Gastrocnemius medialis (tissue), 4 donors: ENCODE data around the gene CBL. TPM values are rescaled to one million over a fixed set of nuclear protein-coding genes. Genes with fewer than 3 reads are reported as not detected.

Experiments
- ATAC-seq, 2 donors: fragments of 150-250 bp; one replicate each; pipeline ENCODE4 v1.9.1; 2016
- DNase-seq, 2 donors: peaks; one replicate each; pipeline ENCODE4 v3.0.0-alpha.2; 2019
- H3K27ac ChIP-seq, 4 donors: fragments of 200-600 bp; sonication (generic); 1 replicate in 1 of 4; 2 replicates in 3 of 4; pipeline ENCODE4 v1.5.1; 2016 to 2018; ENCODE audit warnings: mild to moderate bottlenecking in 2 of 4, moderate library complexity in 1 of 4
- H3K27me3 ChIP-seq, 3 donors: fragments of 200-600 bp; sonication (generic) in 2 of 3; 1 replicate in 1 of 3; 2 replicates in 2 of 3; pipeline versions ENCODE4 v1.5.1 to v1.6.0; 2016 to 2019; ENCODE audit warnings: mild to moderate bottlenecking in 1 of 3, moderate library complexity in 1 of 3
- H3K36me3 ChIP-seq, 2 donors: fragments of 200-600 bp; sonication (generic) in 1 of 2; one replicate each; pipeline ENCODE4 v1.5.1; 2017 to 2018
- H3K4me1 ChIP-seq, 2 donors: fragments of 200-600 bp; sonication (generic) in 1 of 2; one replicate each; pipeline ENCODE4 v1.5.1; 2016 to 2017; ENCODE audit warnings: mild to moderate bottlenecking in 2 of 2
- H3K4me3 ChIP-seq, 4 donors: fragments of 200-600 bp; sonication (generic) in 3 of 4; 1 replicate in 1 of 4; 2 replicates in 3 of 4; pipeline ENCODE4 v1.5.1; 2016 to 2019; ENCODE audit warnings: mild to moderate bottlenecking in 2 of 4
- H3K9me3 ChIP-seq, 3 donors: fragments of 200-600 bp; sonication (generic) in 2 of 3; 1 replicate in 1 of 3; 2 replicates in 2 of 3; pipeline ENCODE4 v1.5.1; 2016 to 2019
- POLR2A ChIP-seq, 2 donors: fragments of 450-650 bp; IDR thresholded peaks; one replicate each; pipeline ENCODE4 v1.6.1; 2017; ENCODE audit warnings: antibody characterized with exemption in 2 of 2, mild to moderate bottlenecking in 2 of 2, moderate library complexity in 2 of 2
- in situ Hi-C, 4 donors: fragments of 200-750 bp; cut with MboI; loops; one replicate each; pipeline versions ENCODE4 v1.15.0 to v1.8.0; 2017; ENCODE audit warnings: low sequenced_read_pairs in 4 of 4
- intact Hi-C: fragments of 100-400 bp; cut with DNase I; formaldehyde crosslinking; loops from one replicate; pipeline ENCODE4 v1.15.1; 2023; ENCODE audit warnings: low total_unique reads
- total RNA-seq, 4 donors: library from RNA; depleted of rRNA; stranded (reverse); fragments of >200 nt; gene quantifications; one replicate each; pipeline versions ENCODE4 v1.1.0 to v1.2.3, GENCODE V29; 2016
- TF ChIP-seq, protein P1 (sequence below), 5 experiments: fragments of 450-650 bp in 3 of 5; fragments of 200-600 bp in 2 of 5; sonication (generic) in 2 of 5; IDR thresholded peaks in 4 of 5; conservative IDR thresholded peaks in 1 of 5; 1 replicate in 4 of 5; 2 replicates in 1 of 5; pipeline ENCODE4 v1.5.1; 2016 to 2019; ENCODE audit warnings: antibody characterized with exemption in 5 of 5, mild to moderate bottlenecking in 3 of 5, moderate library complexity in 3 of 5

Gene CBL
- total RNA-seq, 4 donors from 2014 or later = 3.0 to 6.7 (median 4.5) TPM

DNA sequence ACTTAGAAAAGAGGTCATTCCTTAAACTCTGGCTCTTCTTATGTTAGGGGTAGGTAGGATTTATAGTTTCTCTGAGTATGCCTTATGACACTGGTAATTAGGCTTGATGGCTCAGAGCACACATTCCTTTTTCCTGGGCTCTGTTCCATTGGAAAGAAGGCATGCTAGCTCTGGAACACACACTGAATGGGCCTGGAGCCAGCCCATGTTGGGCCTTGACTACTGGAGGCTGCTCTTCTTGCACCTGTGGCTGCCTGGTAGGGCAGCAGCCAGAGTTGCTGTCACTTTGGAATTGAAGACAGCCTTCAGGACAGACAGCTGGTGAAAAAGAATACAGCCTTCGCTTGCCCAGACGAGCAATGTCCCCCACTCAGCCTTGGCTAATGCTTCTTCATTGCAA is 92.6 kb downstream of the CBL start:
- Histone ChIP-seq H3K4me3 (no peak overlapping the region), H3K27ac (peak overlapping the region; percentile 76 to 85 (median 81)), H3K4me1 (peaks cover 61% of the 10 kb centered on the region in 2 donors), H3K9me3 (no peaks in the 10 kb centered on the region), H3K36me3 (peaks cover 0 to 8% of the 10 kb centered on the region in 2 donors), H3K27me3 (no peaks in the 10 kb centered on the region)
- TF ChIP-seq, protein P1, sequence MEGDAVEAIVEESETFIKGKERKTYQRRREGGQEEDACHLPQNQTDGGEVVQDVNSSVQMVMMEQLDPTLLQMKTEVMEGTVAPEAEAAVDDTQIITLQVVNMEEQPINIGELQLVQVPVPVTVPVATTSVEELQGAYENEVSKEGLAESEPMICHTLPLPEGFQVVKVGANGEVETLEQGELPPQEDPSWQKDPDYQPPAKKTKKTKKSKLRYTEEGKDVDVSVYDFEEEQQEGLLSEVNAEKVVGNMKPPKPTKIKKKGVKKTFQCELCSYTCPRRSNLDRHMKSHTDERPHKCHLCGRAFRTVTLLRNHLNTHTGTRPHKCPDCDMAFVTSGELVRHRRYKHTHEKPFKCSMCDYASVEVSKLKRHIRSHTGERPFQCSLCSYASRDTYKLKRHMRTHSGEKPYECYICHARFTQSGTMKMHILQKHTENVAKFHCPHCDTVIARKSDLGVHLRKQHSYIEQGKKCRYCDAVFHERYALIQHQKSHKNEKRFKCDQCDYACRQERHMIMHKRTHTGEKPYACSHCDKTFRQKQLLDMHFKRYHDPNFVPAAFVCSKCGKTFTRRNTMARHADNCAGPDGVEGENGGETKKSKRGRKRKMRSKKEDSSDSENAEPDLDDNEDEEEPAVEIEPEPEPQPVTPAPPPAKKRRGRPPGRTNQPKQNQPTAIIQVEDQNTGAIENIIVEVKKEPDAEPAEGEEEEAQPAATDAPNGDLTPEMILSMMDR (IDR thresholded peaks at IDR 0.05 in 4 of 5, conservative IDR thresholded peaks at IDR 0.05 in 1 of 5) = no peak
- TF ChIP-seq POLR2A (IDR thresholded peaks at IDR 0.05) = no peak
- peak; percentile 90 for ATAC-seq
- peak; percentile 87 to 94 for DNase-seq
- intact Hi-C loops = loop anchor here (1.0 to 5.0 kb wide), 3 partner anchors 82 to 178 kb away; partner anchors contain the start of genes CBL and USP2
- in situ Hi-C loops = no loop called here

DNA sequence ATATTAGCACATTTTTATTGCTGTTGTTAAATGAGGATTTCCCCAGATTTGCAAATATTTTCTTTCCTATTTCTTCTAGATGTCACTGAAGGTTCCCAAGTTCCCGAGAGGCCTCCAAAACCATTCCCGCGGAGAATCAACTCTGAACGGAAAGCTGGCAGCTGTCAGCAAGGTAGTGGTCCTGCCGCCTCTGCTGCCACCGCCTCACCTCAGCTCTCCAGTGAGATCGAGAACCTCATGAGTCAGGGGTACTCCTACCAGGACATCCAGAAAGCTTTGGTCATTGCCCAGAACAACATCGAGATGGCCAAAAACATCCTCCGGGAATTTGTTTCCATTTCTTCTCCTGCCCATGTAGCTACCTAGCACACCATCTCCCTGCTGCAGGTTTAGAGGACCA is 93.3 kb downstream of the CBL start:
- peaks cover 65 to 67% of the 10 kb centered on the region in 2 donors for H3K4me1 ChIP-seq
- peaks cover 0 to 8% of the 10 kb centered on the region in 2 donors for H3K36me3 ChIP-seq
- TF ChIP-seq, protein P1 (IDR thresholded peaks at IDR 0.05 in 4 of 5, conservative IDR thresholded peaks at IDR 0.05 in 1 of 5) = no peak
- no peak for TF ChIP-seq POLR2A (IDR thresholded peaks at IDR 0.05)
- H3K27ac ChIP-seq = peak overlapping the region; percentile 76 to 85 (median 81)
- in situ Hi-C loops = no loop called here
- DNase-seq = no peak
- H3K9me3 ChIP-seq = no peaks in the 10 kb centered on the region
- no peak overlapping the region for H3K4me3 ChIP-seq
- intact Hi-C loops = loop anchor here (1.0 to 5.0 kb wide), 3 partner anchors 81 to 179 kb away; partner anchors contain the start of genes CBL and USP2
- H3K27me3 ChIP-seq = no peaks in the 10 kb centered on the region
- no peak for ATAC-seq

DNA sequence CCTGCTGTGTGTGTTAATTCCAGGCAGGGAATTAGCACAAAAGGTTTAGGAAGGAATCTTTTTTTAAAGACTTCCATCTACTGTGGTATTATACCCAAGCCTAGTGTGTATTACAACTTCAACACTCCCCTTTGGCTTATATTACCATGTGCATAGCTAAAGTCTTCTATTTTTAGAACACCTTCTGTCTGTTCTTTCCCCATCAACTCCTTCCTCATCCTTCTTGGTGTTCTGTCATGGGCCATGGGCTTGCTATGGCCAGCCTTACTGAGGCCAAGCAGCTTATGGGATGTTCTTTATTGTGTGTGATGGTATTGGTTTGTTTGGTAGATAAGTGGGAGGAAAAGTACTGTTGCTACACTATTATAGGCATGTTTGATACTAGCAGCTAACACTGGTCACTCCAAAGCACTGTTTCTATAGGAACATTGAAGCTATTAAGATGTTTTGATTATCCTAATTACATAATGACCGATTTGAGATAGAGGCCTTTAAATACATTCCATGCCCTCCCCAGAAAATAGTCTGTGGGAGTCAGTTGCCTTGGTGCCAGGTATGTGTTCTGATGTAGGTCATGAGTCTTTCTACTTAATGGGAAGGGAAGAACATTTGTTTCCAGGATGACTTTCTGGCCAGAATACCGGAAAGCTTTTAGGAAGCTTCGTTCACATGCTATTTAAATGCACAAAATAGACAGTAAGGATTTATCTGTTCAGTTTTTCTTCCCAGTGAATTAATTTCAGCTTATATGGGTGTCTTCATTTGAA is 94.2 kb downstream of the CBL start:
- Histone ChIP-seq H3K36me3 (peaks cover 0 to 8% of the 10 kb centered on the region in 2 donors), H3K4me1 (peaks cover 68 to 72% of the 10 kb centered on the region in 2 donors), H3K27ac (peak overlapping the region; percentile 76 to 85 (median 81)), H3K27me3 (no peaks in the 10 kb centered on the region), H3K9me3 (no peaks in the 10 kb centered on the region), H3K4me3 (no peak overlapping the region)
- in situ Hi-C loops = no loop called here
- no peak for TF ChIP-seq POLR2A (IDR thresholded peaks at IDR 0.05)
- TF ChIP-seq, protein P1 (IDR thresholded peaks at IDR 0.05 in 4 of 5, conservative IDR thresholded peaks at IDR 0.05 in 1 of 5) = no peak
- DNase-seq = no peak
- ATAC-seq = peak; percentile 80 to 83
- intact Hi-C loops = loop anchor here (10.0 kb wide), 1 partner anchor 1044 kb away; no protein-coding TSS in a partner anchor

GRCh38 chr11:119303227-119303718 is 97.1 kb downstream of the CBL start:
- intact Hi-C loops (loop anchor here (10.0 kb wide), 1 partner anchor 1042 kb away; no protein-coding TSS in a partner anchor), in situ Hi-C loops (no loop called here)
- DNase-seq (no peak), ATAC-seq (no peak)
- H3K9me3 ChIP-seq = no peaks in the 10 kb centered on the region
- peaks cover 73 to 77% of the 10 kb centered on the region in 2 donors for H3K4me1 ChIP-seq
- H3K27me3 ChIP-seq = no peaks in the 10 kb centered on the region
- peak overlapping the region; percentile 58 to 85 (median 81) for H3K27ac ChIP-seq
- no peak overlapping the region for H3K4me3 ChIP-seq
- TF ChIP-seq, protein P1 (IDR thresholded peaks at IDR 0.05 in 4 of 5, conservative IDR thresholded peaks at IDR 0.05 in 1 of 5) = no peak
- no peak for TF ChIP-seq POLR2A (IDR thresholded peaks at IDR 0.05)
- peaks cover 0 to 8% of the 10 kb centered on the region in 2 donors for H3K36me3 ChIP-seq
